ENCODE results near the gene RBM15.

DNA sequence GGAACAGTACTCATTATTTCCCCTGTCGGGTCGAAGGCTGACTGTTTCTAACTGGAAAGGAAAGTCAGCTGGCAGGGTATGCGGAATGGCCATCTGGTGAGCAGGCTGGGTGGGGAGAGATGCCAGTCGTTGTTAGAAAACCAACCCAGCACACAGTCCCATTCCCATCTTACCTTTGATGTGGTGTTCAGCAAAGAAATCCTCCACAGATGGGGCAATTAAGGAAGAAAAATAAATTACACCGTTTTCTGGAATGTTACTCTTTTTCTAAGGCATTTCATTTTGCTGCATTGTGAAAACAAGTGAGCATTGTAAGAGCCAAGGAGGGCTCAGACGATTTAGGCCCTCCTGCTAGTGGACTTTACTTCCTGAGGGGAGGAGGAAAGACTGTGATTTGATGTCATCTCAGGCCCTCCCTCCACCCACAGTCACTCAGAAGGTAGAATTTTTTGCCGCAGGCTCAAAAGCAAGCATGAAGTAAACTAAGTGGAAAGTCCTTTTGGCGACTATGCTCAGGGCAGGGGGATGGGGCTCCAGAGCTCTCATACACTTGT lies 51.6 kb downstream of the RBM15 start, which contains the start of gene SLC16A4:
- TF ChIP-seq POLR2AphosphoS5 (IDR thresholded peaks at IDR 0.05) = peak in 1 of 3 donors; percentile 46
- TF ChIP-seq, protein P1, sequence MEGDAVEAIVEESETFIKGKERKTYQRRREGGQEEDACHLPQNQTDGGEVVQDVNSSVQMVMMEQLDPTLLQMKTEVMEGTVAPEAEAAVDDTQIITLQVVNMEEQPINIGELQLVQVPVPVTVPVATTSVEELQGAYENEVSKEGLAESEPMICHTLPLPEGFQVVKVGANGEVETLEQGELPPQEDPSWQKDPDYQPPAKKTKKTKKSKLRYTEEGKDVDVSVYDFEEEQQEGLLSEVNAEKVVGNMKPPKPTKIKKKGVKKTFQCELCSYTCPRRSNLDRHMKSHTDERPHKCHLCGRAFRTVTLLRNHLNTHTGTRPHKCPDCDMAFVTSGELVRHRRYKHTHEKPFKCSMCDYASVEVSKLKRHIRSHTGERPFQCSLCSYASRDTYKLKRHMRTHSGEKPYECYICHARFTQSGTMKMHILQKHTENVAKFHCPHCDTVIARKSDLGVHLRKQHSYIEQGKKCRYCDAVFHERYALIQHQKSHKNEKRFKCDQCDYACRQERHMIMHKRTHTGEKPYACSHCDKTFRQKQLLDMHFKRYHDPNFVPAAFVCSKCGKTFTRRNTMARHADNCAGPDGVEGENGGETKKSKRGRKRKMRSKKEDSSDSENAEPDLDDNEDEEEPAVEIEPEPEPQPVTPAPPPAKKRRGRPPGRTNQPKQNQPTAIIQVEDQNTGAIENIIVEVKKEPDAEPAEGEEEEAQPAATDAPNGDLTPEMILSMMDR (IDR thresholded peaks at IDR 0.05) = no peak

All from transverse colon (tissue), 4 donors.